GM18526 (cell line): ENCODE data around the gene ARMC8.

Source experiments
- POLR2A ChIP-seq: IDR thresholded peaks from 3 replicates; pipeline ENCODE4 v1.6.1; 2011; ENCODE audit not compliant: insufficient read length; ENCODE audit errors: extremely low read depth

ARMC8 gene

DNA sequence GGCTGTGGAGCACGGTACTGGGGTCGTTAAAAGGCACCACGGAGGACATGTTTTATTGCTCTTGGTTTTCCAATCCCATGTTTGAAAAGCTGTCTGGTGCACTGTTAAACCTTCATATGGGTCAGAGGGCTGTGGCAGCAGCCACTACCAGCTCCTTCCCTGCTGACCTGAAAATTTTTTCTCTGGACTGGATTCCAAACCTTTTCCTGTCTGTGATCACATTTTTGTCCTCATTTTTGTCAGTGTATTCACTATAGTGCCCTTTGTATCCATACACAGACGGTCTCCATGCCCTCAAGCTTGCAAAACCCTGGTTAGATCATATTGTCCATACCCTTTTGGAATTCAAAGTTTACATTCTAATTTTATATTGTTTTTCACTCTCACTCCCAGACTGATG, 72.0 kb downstream of the ARMC8 start:
- TF ChIP-seq POLR2A: no peak

DNA sequence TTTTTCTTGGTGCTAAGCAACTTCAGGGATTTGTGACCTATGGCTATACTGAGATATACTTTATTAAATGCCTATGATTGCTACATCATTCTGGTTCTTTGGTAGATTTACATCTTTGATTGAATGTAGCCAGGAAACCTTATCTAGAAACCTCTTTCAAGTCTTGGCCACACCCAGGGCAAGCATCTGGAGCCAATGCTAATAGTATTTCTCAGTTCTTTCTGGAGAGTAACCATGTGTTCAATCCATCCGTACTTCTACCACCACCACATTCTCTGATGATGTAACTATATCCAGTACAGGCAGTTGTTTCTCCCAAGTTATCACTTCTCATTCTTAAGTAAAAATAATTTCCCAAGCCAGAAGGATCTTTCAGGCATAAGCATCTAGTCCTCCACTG, 73.5 kb downstream of the ARMC8 start:
- TF ChIP-seq POLR2A: no peak

DNA sequence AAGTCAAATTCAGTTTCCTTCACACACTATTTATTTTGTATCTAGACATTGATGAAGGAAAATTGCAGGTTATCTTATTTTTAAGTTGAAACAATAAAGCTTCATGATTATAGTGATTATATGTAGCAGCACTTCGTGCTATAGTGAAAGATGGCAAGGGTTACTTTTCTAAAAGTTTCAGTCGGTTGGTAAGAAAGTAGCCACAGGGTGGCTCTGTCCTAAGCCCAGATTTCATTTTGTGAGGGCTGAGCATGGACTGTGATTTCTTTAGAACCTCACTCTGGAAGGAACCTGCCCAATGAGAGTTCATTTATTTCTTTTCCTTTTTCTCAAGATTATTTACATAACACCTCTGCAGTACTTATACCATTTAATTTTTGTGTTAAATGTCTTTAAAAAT, 76.0 kb downstream of the ARMC8 start:
- no peak for TF ChIP-seq POLR2A

DNA sequence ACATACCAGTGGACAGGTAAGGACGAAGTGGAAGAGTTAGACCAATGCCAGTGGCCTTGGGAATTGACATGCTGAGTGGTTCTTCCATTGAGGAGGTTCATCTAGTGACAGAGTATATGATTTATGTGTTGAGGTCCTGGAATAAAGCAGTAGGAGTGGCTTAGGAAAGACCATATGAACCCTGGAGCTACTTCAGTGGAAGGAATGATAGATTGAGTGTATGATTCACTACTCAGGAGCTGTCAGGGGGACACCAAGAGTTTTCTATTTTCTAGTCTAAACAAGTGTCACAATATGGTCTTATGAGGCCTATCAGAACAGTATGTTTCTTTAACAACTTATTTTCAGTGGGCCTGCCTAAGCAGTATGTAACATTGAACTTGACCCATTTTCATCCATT, 78.6 kb downstream of the ARMC8 start:
- no peak for TF ChIP-seq POLR2A

DNA sequence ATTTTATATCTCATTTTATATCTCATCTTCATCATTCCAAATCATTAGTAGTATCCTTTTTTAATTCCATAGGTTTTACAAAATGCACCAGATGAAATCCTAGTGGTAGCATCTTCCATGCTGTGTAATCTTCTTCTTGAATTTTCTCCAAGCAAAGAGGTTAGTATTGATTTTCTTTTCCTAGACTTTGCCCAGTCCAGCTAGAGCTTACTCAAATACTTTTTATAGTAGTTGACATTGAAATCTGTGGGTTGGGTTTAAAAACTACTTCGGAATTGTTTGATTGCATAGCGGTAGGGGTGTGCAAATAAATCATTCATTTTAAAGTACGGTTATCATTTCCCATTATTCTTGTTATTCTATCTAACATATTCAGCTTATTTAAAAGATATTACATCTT, 80.0 kb downstream of the ARMC8 start:
- TF ChIP-seq POLR2A: no peak

DNA sequence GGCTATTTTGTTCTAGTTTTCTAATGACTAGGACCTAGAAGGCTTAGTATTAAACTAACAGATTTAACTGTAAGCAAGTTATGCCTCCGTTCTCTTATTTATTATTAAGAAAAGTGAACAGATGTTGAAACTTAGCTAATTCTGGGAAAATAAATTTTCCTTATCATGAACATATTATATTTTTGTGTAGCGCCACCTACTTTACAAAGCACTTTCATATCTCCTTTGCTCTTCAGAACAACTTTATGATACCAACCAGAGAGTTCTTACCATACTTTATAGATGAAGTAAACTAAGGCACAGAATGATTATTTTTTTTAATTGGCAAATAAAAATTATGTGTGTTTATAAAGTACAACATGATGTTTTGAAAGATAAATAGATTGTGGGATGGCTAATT, 83.1 kb downstream of the ARMC8 start:
- no peak for TF ChIP-seq POLR2A

DNA sequence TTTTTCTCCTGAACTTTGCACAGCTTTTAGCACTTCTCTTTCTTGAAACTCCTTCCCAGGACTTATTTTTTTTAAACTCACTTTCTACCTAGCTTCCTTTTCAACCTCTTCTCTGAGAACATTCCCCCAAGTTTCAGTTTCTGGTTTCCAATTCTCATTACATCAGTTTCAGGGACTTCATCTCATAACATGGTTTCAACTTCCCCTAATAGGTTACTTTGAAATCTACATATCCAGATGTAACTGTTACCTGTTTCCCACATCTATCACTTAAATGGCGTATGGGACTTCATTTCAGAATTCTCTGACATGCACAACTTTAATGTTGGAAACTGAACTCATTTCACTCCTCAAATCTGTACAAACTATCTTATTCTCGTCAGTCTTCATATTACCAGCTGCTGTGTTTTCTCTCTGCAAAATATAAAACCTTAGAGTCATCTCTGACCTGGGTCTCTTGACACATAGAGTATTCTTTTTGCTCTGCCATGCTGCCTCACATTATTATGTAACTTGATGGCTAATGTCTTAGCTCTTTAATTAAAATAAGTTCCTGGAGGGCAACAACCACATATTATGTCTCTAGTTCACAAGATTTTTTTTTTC, 84.2 kb downstream of the ARMC8 start:
- no peak for TF ChIP-seq POLR2A

DNA sequence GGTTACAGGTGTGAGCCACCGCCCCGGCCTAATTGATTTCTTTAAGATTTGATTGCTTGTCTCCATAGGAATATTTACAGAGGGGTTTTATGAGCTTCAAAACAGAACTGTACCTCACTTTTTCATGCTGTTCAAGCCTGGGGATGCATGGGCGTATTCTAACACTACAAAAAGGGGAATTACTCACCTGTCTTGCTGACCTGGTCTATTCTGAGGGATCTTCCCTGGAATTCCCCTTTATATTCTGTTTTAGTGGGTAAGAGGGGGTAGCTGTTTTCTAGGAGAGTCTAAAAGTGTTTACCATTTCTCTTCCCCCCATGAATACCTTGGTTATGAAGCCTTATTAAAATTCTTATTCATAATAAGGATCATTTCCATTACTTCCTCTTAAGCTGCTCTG, 94.5 kb downstream of the ARMC8 start:
- TF ChIP-seq POLR2A: no peak

DNA sequence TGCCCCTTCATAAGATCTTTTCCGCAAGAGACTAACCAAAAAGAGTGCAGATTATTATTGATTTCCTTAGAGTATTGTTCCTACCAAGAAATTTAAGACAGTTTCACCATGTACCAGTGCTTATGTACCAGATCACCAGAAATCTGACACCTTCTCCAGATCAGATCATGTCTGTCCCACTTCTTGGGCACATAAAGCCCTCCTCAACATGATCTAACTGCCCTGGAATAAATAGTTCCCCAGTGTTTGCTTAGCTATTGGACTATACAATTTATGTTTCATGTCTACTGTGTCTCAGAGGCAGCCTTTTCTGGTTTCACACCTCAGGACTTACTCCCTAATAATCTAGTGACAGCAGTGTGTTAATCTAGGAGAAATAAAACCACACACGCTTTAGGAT, 95.7 kb downstream of the ARMC8 start:
- TF ChIP-seq POLR2A: no peak

DNA sequence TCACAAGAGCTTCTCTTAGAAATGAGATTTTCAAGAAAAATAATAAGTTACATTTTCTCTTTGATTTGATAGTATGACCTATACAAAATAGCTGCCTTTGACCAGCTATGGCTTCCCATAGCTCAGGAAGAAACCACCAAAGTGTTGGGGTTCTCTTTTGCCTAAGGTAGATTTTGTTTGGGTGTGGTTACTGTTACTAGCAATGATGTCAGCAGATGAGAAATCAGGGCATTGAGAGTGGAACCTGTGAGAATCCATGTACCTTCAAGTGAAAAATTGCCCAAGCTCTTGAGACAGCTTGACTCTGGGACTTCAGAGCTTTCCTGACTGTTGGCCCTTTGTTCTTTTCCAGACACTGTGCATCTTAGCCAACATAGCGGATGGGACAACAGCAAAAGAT, 97.0 kb downstream of the ARMC8 start:
- TF ChIP-seq POLR2A: no peak

DNA sequence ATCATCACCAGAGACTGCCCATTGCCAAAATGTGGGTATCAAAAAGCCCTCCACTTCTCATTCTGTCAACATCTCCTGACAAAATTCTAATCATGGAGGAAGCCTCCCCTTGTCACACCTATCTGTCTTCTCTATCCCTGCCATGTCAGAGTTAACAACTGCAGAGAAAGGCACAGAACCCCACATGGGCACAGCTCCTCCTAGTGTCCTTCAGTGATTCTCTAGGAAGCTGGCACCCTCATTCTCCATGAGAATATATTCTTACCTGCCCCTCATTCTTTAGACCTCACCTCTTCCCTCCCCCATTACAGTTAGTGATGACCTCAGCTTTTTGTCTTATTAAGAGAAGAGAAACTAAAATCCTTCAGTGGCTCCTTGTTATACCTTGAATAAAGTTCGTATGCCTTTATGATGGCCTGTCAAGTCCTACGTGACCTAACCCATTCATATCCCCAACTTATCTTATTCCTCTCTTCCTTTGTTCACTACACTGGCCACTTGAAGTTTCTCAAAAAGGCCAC, 97.9 kb downstream of the ARMC8 start:
- no peak for TF ChIP-seq POLR2A

DNA sequence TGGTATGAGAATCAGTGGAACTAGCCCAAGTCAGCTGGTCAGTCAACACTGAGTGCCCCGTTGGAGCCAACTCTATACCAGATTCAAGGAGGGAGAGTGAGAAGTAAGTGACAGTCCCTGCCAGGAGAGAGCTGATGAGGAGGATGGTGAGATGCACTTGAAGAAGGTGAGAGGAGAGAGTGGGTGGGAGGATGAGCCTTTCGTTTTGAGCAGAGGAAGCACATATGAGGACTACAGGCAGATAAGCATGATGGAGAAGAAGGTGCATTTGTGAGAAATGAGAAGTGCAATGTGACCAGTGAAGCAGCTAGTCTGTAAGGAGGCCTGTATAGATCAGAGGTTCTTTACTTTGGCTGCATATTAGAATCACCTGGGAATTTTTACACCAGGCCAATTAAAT, 102.2 kb downstream of the ARMC8 start:
- no peak for TF ChIP-seq POLR2A

DNA sequence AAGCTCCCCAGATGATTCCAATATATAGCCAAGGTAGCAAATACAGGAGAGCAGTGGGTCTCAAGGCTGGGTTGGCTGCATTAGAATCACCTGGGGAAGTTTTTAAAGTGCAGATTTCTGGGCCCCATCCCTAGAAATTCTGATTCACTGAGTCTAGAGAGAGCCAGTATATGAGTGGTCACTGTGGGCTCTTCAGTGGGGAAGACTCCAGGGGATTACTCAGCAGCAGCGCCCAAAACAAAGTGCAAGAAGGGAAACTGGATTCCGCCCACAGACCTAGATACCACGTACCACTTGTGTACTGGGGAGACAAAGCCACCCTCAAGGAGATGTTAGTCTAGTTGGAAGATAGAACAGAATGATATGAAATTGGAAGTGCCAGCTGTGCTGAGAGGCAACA, 102.6 kb downstream of the ARMC8 start:
- no peak for TF ChIP-seq POLR2A

DNA sequence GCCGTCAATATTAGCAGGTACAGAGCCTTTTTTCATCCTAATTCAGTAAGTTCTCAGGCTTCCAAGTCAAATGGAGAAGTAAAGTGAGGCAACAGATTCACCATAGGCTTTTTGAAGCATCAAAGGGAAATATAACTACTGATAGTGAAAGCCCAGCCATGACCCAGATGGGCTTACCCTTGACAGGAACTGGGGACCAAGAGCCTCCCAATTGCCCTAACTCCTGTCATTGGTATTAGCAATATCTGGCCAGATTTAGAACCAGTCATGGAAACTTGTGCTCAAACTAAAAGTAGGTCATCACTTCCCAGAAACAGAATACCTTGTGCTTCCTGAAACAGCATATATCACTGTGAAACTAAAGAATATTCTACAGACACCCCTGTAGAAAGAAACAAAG, 109.5 kb downstream of the ARMC8 start:
- no peak for TF ChIP-seq POLR2A

DNA sequence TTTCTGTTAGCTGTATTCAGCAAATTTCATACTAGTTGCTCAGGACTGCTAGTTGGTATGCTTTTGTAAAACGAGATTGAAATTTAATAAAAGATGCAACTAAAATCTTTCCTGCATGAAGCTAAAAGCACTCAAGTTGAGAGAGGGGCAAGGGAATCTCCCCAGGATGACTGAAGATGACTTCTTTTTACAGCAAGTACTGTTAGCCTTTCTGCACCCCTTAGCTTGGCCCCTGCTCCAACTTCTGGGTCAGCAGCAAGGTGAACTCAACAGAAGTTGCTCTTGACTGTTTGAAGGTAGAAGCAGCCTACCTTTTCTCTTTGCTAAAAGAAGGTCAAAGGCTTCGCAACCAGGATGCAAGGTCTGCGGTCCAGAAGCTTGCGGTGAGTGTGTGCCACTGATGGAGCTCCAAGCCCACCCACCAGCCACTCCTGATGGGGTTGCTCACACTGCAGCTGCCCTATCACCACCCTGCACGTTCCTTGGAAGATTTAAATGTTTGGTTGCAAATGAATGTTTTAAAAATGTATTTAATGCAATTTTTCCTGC, 110.0 kb downstream of the ARMC8 start:
- TF ChIP-seq POLR2A: no peak

DNA sequence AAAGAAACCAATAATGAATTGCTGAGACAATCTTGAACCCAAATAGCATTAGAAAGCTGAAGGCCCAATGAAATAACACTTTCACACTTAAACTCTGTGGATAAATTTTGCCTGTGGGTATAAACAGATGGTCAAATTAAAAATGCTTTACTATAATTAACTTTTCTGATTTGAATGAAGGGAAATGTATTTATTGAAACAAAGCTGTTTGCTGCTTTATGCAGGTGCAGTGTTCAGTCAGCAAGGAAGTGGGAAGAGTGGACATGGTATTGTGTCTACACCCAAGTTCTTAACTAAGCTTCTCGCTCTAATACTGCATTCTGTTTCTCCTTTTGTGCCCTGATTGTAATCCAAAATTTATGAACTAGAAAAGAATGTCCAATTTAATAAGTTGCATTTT, 110.8 kb downstream of the ARMC8 start:
- TF ChIP-seq POLR2A: no peak

DNA sequence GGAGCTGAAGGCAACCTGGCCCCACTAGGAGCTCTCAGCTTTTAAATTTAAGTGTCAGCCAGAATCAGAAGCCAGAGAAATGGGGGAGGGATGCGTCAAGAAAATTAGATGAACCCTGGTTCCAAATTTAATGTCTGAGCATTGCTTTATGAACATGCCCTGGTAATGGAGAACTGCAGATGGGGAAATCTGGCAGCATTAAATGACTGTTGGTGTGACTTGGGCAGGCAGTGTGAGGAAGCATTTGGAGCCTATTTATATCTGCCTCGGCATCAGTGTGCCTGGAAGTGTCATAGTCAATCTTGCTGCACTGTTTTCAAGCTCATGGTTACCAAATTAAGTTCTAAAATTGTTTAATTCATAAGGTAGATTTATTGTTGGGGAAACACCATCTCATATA, 113.5 kb downstream of the ARMC8 start:
- TF ChIP-seq POLR2A: no peak
